Activated naive CD8-positive, alpha-beta T cell treated with anti-CD3 and anti-CD28 coated beads for 36 hours (primary cell): Measurements from ENCODE around the gene AATF. TPM values are rescaled to one million over a fixed set of nuclear protein-coding genes. Genes with fewer than 3 reads are reported as not detected.
"Not testable (repeated sequence)": the region's sequence is repeated elsewhere in the genome, so short reads cannot be mapped to it uniquely, and the experiment has no call there.

Source experiments
- DNase-seq: peaks from one replicate; pipeline ENCODE4 v3.0.0; 2021
- H3K27ac Mint-ChIP-seq: one replicate; pipeline ENCODE4 v1.8.0; 2022; ENCODE audit warnings: mild to moderate bottlenecking, moderate library complexity, mixed read lengths
- H3K27me3 Mint-ChIP-seq: one replicate; pipeline ENCODE4 v1.8.0; 2022; ENCODE audit warnings: mild to moderate bottlenecking, mixed read lengths
- H3K36me3 Mint-ChIP-seq: one replicate; pipeline ENCODE4 v1.8.0; 2021; ENCODE audit warnings: mild to moderate bottlenecking, mixed read lengths
- H3K4me1 Mint-ChIP-seq: one replicate; pipeline ENCODE4 v1.8.0; 2021; ENCODE audit warnings: mixed read lengths
- H3K4me3 Mint-ChIP-seq: one replicate; pipeline ENCODE4 v1.8.0; 2022; ENCODE audit warnings: mild to moderate bottlenecking, moderate library complexity, mixed read lengths
- H3K9me3 Mint-ChIP-seq: one replicate; pipeline ENCODE4 v1.8.0; 2022; ENCODE audit warnings: mixed read lengths
- total RNA-seq, 2 experiments: library from RNA; stranded (reverse); gene quantifications; one replicate each; pipeline ENCODE4 v1.2.3, GENCODE V29; 2021

AATF gene
- total RNA-seq, 2 experiments from 2014 or later, result 116 to 117 TPM

DNA sequence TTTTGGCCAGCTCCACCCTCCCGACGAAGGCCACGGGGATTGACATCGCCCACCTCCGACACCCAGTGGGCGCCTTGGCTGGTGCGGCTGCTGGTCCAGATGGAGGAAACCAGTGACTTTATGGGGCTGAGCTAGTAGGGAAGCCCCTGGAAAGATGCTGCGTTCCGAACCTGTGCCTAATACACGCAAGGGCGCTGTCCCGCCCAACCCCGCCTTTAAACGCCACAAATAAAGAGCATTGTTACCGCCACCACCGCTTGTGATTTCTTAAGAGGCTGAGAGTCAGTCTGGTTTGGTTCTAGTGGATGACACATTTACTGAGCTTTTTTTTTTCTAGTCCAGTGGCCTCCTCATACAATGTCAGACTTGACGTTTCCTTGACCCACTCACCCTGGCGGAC is 107.9 kb downstream of the AATF start:
- H3K4me1 Mint-ChIP-seq, result no peaks in the 10 kb centered on the region
- no peak overlapping the region for H3K27ac Mint-ChIP-seq
- no peaks in the 10 kb centered on the region for H3K9me3 Mint-ChIP-seq
- no peak for DNase-seq
- no peak overlapping the region for H3K4me3 Mint-ChIP-seq
- H3K27me3 Mint-ChIP-seq, result no peaks in the 10 kb centered on the region
- peaks cover 12% of the 10 kb centered on the region for H3K36me3 Mint-ChIP-seq

DNA sequence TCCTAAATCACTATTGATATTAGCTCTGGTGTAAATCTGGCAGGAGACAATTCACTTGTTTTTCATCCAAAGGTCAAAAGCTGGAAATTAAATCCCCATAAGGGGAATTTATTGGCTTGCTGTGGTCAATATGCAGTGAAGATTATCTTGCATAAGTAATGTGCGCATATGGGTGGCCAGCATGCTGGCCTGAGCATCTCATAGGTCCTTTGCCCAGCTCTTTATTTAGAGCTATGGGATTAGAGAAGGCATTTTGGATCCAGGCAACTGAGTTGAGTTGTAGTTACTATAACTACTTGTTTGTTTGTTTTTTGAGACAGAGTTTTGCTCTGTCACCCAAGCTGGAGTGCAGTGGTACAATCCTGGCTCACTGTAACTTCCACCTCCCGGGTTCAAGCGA is 110.7 kb downstream of the AATF start:
- Mint-ChIP-seq H3K4me3 (no peak overlapping the region), H3K4me1 (no peaks in the 10 kb centered on the region), H3K9me3 (no peaks in the 10 kb centered on the region), H3K27me3 (no peaks in the 10 kb centered on the region), H3K27ac (no peak overlapping the region), H3K36me3 (peaks cover 12% of the 10 kb centered on the region)
- DNase-seq, result no peak

DNA sequence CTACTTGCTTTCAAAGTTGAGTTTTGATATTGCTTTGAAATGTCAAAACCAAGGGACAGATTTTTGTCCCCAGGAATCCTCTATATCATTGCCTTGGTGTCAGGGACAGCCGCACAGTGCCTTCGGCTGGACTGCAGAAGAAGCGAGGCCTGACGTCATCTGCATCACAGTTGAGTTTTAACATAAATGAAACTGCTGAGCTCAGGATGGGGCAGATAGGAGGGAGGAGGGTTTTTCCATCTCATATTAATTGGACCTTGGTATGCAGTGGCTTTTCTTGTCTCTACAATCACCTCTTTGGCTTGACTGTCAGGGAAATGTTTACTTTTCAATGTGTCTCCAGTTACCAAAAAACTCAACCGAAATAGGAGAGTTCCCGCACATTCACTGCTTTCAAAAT is 111.3 kb downstream of the AATF start:
- Mint-ChIP-seq H3K36me3 (peaks cover 9% of the 10 kb centered on the region), H3K9me3 (no peaks in the 10 kb centered on the region), H3K4me1 (no peaks in the 10 kb centered on the region), H3K27me3 (no peaks in the 10 kb centered on the region), H3K4me3 (no peak overlapping the region), H3K27ac (no peak overlapping the region)
- DNase-seq, result no peak

DNA sequence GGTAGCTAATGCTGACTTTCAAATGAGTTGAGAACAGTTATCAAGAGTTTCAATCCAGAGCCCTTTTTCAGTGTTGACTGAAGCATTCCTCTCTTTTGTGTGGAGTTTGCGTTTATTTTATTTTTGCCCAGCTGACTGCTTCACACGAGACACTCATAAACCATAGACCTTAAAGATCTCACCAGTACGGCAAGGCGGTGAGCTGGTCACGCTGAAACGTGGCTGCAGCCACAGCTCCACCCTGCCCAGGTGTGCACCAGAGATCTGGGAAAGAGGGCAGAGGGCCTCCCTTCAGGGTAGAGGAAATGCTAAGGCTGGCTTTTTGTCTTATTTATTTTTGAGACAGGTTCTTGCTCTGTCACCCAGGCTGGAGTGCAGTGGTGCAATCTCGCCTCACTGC is 112.2 kb downstream of the AATF start:
- Mint-ChIP-seq H3K4me3 (no peak overlapping the region), H3K9me3 (no peaks in the 10 kb centered on the region), H3K36me3 (peaks cover 9% of the 10 kb centered on the region), H3K27me3 (no peaks in the 10 kb centered on the region), H3K4me1 (no peaks in the 10 kb centered on the region), H3K27ac (no peak overlapping the region)
- no peak for DNase-seq

DNA sequence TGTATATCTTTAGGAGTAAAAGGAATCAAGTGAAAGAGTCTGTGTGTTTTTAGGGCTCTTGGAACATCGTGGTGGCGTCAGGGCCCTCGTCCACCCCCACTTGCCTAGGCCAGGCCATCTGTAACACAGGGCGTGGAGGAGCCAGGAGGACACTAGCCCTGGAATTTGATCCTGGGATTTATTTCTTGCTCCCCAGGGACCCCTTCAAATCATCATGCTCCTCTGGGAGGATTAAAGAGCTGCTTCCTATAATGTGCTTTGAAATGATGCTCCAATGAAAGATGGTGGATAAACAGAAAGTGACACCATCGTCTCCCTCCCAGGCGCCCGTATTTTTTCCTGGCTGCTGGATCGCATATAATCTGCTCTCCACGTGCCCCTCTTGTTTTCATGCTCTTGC is 113.3 kb downstream of the AATF start:
- Mint-ChIP-seq H3K27me3 (no peaks in the 10 kb centered on the region), H3K4me1 (no peaks in the 10 kb centered on the region), H3K4me3 (no peak overlapping the region), H3K36me3 (peaks cover under 1% of the 10 kb centered on the region), H3K9me3 (no peaks in the 10 kb centered on the region), H3K27ac (no peak overlapping the region)
- DNase-seq, result no peak

DNA sequence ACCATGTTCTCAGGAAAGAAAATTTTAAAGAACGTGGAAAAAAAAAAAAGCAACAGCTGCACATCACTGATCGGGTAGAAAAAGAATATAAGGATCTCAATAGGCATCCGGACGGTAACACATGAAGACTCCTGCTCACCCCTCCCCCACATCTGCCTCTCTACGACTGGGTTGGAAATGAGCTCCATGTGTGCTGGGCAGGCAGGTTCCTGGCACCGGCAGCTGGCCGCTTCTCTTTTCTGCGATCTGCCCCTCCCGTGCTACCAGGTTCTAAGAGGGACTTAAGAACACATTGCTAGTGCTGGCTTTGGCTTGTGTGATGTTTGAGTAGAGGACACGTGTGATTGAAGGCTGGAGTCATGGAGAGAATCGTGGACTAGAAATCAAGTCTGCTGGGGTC is 115.5 kb downstream of the AATF start:
- DNase-seq, result no peak
- Mint-ChIP-seq H3K9me3 (no peaks in the 10 kb centered on the region), H3K27ac (no peak overlapping the region), H3K4me1 (no peaks in the 10 kb centered on the region), H3K4me3 (no peak overlapping the region), H3K27me3 (no peaks in the 10 kb centered on the region), H3K36me3 (no peaks in the 10 kb centered on the region)

DNA sequence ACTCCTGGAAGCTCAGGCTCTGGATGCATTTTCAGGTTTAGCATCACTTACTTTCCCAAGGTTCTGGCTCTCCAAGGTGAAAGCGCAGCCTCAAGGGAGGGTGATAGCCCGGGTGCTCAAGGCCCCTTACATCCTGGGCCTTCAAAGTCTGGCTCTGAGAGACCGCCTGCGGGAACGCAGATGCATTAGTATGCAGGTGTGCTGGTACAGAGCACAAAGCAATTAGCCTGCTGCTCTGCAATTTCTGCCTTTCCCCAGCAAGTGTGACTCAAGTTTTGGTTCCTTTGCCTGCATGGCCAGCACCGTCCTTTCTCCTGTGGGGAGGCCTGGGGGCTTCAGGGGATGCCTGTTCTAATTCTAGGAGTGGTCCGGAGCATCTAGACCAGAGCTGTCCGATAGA is 116.2 kb downstream of the AATF start:
- no peaks in the 10 kb centered on the region for H3K4me1 Mint-ChIP-seq
- no peaks in the 10 kb centered on the region for H3K27me3 Mint-ChIP-seq
- H3K27ac Mint-ChIP-seq, result no peak overlapping the region
- H3K36me3 Mint-ChIP-seq, result no peaks in the 10 kb centered on the region
- no peak overlapping the region for H3K4me3 Mint-ChIP-seq
- DNase-seq, result no peak
- no peaks in the 10 kb centered on the region for H3K9me3 Mint-ChIP-seq

DNA sequence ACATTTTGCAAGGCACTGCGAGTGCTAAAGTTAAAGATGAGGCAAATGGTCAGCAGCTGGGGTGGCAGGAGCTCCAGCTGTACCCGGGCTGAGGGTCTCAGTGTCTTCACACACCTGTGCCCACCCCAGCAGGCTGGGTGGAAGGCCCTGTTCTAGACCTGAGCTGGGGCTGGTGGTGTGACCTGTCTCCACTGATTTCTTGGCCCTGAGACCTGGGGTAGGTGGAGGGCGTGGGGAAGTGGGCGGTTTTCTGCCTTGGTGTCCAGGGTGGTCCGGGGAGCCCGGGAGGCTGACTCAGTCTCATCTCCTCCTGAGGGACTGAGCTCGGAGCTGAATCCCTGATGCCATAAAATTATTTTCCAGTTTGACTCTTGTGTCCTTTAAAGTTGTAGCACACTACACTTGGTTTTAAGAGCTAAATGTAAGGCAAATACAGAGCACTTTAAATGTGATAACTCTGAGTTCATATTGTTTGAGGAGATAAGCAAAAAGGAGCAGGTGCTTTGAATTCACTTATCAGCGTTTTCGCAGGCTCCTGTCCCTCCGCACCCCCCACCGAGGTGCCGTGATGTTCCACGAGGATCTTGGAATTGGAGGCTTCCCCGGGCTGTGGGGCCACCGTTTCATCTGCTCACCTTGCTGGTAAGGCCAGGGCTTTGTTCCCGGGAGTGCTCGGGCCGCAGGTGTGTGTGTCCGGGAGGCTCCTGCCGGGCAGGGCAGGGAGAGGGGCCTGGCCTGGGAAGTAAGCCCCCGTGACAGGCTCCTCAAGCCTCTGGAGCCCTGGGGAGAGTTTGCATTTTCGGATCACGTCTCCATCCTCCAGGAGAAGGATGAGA is 117.0 kb downstream of the AATF start:
- no peak overlapping the region for H3K27ac Mint-ChIP-seq
- no peaks in the 10 kb centered on the region for H3K36me3 Mint-ChIP-seq
- no peaks in the 10 kb centered on the region for H3K9me3 Mint-ChIP-seq
- no peak for DNase-seq
- H3K4me1 Mint-ChIP-seq, result no peaks in the 10 kb centered on the region
- no peaks in the 10 kb centered on the region for H3K27me3 Mint-ChIP-seq
- no peak overlapping the region for H3K4me3 Mint-ChIP-seq

DNA sequence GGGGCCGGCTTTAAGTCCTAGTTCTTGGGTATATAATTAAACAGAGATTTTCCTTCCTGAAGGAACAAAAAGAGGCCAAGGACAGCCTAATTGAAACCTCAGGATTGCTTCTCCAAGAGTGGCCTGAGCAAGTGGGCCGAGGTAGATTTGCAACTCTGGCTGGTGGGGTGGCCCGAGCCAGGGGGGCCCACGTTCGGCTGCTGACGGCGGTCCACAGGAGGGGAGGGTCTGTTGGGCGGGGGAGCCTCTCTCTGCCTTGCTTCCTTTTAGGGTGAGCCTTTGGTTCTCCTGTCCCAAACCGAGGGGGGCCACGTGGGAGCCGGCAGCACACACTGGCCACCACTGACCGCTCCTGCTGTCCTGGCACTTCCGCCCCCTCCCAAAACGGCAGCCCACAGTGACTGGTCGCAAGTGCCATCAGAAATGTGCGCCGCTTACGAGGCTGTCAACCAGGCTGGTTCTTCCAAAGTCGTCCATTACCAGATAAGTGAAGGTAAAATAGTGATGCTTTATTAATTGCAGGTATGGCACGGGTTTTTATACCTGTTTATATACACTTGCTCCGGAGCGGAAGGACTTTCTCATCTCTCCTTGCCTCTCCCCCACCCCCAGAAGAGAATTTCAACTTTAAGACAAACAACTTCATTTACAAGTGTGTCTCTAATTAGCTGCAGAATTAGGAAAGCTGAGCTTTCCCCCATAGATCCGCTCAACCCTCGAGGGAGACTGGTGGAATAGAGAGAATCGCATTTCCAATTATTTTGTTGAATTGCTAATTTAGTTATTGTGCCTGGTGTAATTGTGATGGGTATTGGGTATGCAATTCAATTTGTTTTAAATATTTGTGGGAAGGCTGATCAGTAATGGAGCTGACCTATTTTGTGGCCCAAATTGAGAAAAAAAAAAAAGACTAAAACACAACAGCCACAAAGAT is 117.8 kb downstream of the AATF start:
- no peaks in the 10 kb centered on the region for H3K4me1 Mint-ChIP-seq
- H3K36me3 Mint-ChIP-seq, result no peaks in the 10 kb centered on the region
- no peaks in the 10 kb centered on the region for H3K27me3 Mint-ChIP-seq
- H3K27ac Mint-ChIP-seq, result no peak overlapping the region
- H3K4me3 Mint-ChIP-seq, result no peak overlapping the region
- no peaks in the 10 kb centered on the region for H3K9me3 Mint-ChIP-seq
- DNase-seq, result no peak

DNA sequence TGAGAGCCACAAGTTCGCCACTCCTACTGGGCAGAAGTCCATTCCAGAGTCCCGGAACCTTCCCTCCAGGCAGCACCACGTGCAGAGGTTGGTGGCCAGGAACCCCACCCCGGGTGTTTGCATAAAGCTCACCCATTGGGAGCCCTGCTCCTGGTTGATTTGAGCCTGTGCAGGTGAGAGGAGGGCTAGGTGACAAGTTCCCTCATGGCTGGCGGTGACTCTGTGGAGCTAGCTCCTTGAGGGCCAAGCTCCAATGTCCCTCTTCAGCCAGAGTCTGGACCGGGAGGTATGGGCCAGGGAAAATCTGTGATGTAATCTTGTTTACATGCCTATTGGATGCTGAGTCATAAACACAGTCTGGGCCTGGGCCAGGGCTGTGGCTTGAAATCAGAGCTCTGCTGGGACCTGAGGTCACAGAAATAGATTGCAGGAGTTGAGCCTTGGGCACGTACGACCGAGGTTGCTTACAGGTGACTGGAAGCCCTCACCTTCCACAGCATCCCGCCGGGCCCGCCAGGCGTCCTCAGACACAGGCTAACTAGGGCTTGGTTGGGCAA is 118.9 kb downstream of the AATF start:
- Mint-ChIP-seq H3K27me3 (no peaks in the 10 kb centered on the region), H3K36me3 (no peaks in the 10 kb centered on the region)

DNA sequence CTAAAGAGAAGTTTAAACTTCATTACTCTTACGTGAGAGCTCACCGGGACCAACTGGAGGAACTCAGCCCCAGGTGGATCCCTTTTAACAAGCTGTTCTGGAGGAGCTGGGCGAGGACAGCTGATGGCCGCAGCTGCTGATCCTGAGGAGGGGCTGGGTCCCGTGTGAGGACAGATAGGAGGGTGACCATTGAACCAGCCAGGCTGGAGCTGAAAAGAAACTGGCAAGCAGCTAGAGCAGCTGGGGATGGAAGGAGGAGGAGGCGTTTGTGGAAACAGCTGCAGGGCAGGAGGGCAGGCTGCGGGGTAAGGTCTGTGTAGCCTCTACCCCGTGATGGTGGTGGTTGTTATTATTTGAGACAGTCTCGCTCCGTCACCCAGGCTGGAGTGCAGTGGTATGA is 119.5 kb downstream of the AATF start:
- no peak for DNase-seq
- no peaks in the 10 kb centered on the region for H3K27me3 Mint-ChIP-seq
- no peak overlapping the region for H3K27ac Mint-ChIP-seq
- no peak overlapping the region for H3K4me3 Mint-ChIP-seq
- no peaks in the 10 kb centered on the region for H3K36me3 Mint-ChIP-seq
- H3K4me1 Mint-ChIP-seq, result no peaks in the 10 kb centered on the region
- H3K9me3 Mint-ChIP-seq, result no peaks in the 10 kb centered on the region

More for the DNA sequence above, 118.9 kb downstream of the AATF start:
- H3K4me1 Mint-ChIP-seq, result no peaks in the 10 kb centered on the region
- no peaks in the 10 kb centered on the region for H3K9me3 Mint-ChIP-seq
- DNase-seq, result no peak
- H3K4me3 Mint-ChIP-seq, result no peak overlapping the region
- no peak overlapping the region for H3K27ac Mint-ChIP-seq

DNA sequence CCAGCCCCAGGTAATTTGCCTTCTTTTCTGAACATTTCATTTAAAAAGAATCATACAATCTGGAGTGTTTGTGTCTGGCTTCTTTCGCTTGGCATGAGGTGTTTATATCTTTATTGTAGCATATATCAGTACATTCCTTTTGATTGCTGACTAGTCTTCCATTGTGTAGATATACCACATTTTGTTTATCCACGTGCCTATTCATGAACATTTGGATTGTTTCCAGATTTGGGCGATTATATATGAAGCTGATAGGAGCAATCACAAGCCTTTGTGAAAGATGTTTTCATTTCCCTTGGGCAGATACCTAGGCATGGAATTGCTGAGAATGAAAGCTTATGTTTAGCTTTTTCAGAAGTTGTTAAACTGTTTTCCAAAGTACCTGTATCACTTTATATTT is 120.3 kb downstream of the AATF start:
- no peaks in the 10 kb centered on the region for H3K4me1 Mint-ChIP-seq
- no peaks in the 10 kb centered on the region for H3K36me3 Mint-ChIP-seq
- H3K27me3 Mint-ChIP-seq, result no peaks in the 10 kb centered on the region
- no peak for DNase-seq
- H3K4me3 Mint-ChIP-seq, result no peak overlapping the region
- H3K27ac Mint-ChIP-seq, result no peak overlapping the region
- no peaks in the 10 kb centered on the region for H3K9me3 Mint-ChIP-seq

DNA sequence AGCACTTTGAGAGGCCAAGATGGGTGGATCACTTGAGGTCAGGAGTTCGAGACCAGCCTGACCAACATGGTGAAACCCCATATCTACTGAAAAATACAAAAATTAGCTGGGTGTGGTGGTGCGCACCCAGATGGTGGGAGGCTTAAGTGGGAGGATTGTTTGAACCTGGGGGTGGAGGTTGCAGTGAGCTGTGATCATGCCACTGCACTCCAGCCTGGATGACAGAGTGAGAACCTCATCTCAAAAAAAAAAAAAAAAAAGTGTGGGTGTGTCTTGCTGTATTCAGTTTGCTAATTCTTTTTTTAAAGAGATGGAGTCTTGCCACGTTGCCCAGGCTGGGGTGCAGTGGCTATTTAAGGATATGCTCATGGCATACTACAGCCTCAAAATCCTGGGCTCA is 124.7 kb downstream of the AATF start:
- H3K9me3 Mint-ChIP-seq, DNase-seq, H3K36me3 Mint-ChIP-seq, H3K4me1 Mint-ChIP-seq, H3K27me3 Mint-ChIP-seq, H3K4me3 Mint-ChIP-seq, H3K27ac Mint-ChIP-seq: not testable (repeated sequence)

DNA sequence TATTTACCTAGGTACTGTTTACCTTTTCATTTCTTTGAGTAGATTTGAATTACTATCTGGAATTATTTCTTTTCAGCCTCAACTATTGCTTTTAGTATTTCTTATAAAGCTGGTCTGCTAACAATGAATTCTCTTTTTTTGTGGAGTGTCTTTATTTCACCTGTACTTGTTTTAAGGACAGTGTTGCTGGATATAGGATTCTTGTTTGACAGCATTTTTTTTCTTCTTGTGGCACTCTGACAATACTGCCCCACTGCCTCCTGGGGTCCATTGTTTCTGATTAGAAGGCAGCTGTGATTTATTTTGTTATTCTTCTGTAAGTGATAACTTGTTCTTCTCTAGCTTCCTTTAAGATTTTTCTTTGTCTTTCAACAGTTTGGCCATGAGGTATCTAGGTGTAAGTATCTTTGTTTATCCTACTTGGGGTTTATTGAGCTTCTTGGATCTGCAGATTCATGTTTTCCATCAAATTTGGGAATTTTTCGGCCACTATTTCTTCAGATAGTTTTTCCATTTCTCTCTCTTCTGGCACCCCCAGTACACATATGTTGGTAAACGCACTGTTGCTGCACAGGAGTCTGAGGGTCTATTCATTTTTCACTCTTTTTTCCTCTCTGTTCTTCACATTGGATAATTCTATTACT is 130.4 kb downstream of the AATF start:
- peaks cover 6% of the 10 kb centered on the region for H3K36me3 Mint-ChIP-seq
- H3K27me3 Mint-ChIP-seq, result no peaks in the 10 kb centered on the region
- no peaks in the 10 kb centered on the region for H3K4me1 Mint-ChIP-seq
- DNase-seq, result no peak
- H3K9me3 Mint-ChIP-seq, result peaks cover 7% of the 10 kb centered on the region
- H3K27ac Mint-ChIP-seq, result no peak overlapping the region
- no peak overlapping the region for H3K4me3 Mint-ChIP-seq

DNA sequence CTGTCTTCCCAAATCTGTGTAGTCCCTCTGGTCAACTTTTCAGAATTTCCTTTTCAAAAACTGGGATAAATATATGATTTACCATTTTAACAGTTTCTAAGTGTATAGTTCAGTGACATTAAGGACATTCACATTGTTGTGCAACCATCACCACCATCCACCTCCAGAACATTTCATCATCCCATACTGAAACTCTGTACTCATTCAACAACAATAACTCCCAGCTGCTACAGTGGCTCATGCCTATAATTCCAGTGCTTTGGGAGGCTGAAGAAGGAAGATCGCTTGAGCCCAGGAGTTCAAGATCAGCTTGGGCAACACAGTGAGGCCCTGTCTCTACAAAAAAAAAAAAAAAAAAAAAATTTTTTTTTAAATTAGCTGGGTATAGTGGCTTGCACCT is 131.0 kb downstream of the AATF start:
- H3K27me3 Mint-ChIP-seq, result no peaks in the 10 kb centered on the region
- H3K4me3 Mint-ChIP-seq, result no peak overlapping the region
- H3K27ac Mint-ChIP-seq, result no peak overlapping the region
- H3K4me1 Mint-ChIP-seq, result no peaks in the 10 kb centered on the region
- no peak for DNase-seq
- H3K9me3 Mint-ChIP-seq, result peaks cover 7% of the 10 kb centered on the region
- peaks cover 6% of the 10 kb centered on the region for H3K36me3 Mint-ChIP-seq
